ENCODE data around the gene SLC12A8.

The SLC12A8 gene

GRCh38 chr3:125125821-125126245 lies 86.7 kb downstream of the SLC12A8 start:
- no peak overlapping the region for H3K4me3 ChIP-seq (ENCODE audit: low read length)
- TF ChIP-seq CTCF (IDR thresholded peaks at IDR 0.05; ENCODE audit: insufficient read depth, low read depth, low read length, missing control alignments) = no peak
- peak; percentile 58 for DNase-seq (ENCODE audit: low read depth)

GRCh38 chr3:125123451-125124305 lies 88.9 kb downstream of the SLC12A8 start:
- H3K4me3 ChIP-seq (ENCODE audit: low read length) = no peak overlapping the region
- no peak for DNase-seq (ENCODE audit: low read depth)
- no peak for TF ChIP-seq CTCF (IDR thresholded peaks at IDR 0.05; ENCODE audit: insufficient read depth, low read depth, low read length, missing control alignments)

DNA sequence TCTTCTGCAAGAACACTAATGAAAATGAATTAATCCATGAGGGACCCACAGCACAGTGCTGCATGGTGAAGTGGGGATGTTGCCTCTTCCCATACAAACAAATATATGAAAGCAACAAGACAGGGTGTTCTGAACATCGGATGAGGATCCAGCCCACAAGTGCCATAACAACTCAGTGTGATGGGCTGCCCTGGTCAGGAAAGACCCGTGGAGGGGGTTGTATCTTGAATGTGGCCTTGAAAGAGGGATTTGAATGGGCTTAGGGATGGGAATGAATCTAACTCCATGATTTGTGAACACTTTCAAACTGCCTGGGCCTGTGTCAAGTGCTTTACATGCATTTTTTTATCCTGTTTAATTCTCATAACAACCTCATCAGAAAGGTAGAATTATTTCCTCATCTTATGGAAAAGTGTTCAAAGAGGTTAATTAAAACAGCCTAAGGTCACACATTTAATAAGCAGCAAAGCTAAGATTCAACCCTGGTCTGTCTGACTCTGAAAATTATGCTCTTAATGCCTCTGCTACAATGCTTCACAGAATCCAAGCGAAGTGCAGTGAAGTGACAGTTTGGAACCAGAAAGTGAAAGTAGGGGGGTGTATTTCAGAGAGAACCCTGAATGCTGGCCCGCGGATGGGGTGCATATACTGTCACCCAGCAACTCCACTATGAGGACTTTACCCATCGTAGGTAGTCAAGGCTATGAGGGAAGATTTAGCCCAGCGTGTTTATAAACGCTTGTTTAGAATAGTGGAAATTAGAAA lies 91.1 kb downstream of the SLC12A8 start:
- no peak for DNase-seq (ENCODE audit: low read depth)
- no peak for TF ChIP-seq CTCF (IDR thresholded peaks at IDR 0.05; ENCODE audit: insufficient read depth, low read depth, low read length, missing control alignments)
- H3K4me3 ChIP-seq (ENCODE audit: low read length) = no peak overlapping the region

DNA sequence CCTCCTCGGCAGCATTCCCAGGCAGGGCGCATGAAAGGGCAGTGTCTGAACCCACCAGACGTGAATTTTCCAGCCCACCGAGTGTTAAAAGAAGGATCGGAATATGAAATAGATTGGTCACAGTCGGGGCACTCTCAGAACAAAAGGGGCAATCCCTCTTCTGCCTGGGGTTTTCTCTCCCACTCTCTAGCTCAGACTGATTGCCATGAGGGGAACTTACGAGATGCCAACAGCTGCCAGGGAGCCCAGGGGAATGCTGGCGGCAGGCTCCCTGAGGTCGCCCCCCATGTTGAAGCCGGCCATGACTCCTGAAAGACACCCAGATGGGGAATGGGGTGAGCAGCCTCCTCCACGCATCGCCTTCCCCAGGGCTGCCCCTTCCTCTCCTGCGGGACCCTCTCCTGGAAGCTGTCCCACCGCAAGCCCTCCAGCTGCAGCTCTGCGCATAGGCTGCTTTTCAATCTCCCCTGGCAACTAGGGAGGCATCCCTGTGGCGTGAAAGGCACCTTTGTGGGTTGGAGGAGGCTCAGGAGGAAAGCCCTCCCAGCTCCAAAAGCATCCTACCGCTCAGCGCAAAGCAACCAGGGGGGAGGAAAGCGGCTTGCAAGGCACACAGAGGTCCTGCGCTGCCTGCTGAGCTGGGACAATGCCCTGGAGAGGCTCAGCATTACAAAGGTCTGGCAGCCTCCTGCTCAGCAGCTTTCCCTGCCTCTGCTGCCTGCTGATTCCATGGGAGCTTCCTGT lies 92.0 kb downstream of the SLC12A8 start:
- no peak overlapping the region for H3K4me3 ChIP-seq (ENCODE audit: low read length)
- DNase-seq (ENCODE audit: low read depth) = no peak
- TF ChIP-seq CTCF (IDR thresholded peaks at IDR 0.05; ENCODE audit: insufficient read depth, low read depth, low read length, missing control alignments) = no peak

GRCh38 chr3:125119752-125120378 lies 92.7 kb downstream of the SLC12A8 start:
- H3K4me3 ChIP-seq (ENCODE audit: low read length) = no peak overlapping the region
- no peak for TF ChIP-seq CTCF (IDR thresholded peaks at IDR 0.05; ENCODE audit: insufficient read depth, low read depth, low read length, missing control alignments)
- no peak for DNase-seq (ENCODE audit: low read depth)

- no peak for TF ChIP-seq CTCF (IDR thresholded peaks at IDR 0.05; ENCODE audit: insufficient read depth, low read depth, low read length, missing control alignments)
- DNase-seq (ENCODE audit: low read depth) = no peak
- H3K4me3 ChIP-seq (ENCODE audit: low read length) = no peak overlapping the region
Measured at GRCh38 chr3:125118600-125118999, 93.9 kb downstream of the SLC12A8 start.

Data from epithelial cell of esophagus (primary cell).